ENCODE data around the gene CCDC142.
A peak's percentile ranks its signal among the peaks of the same experiment; 100 is the strongest.

The CCDC142 gene

DNA sequence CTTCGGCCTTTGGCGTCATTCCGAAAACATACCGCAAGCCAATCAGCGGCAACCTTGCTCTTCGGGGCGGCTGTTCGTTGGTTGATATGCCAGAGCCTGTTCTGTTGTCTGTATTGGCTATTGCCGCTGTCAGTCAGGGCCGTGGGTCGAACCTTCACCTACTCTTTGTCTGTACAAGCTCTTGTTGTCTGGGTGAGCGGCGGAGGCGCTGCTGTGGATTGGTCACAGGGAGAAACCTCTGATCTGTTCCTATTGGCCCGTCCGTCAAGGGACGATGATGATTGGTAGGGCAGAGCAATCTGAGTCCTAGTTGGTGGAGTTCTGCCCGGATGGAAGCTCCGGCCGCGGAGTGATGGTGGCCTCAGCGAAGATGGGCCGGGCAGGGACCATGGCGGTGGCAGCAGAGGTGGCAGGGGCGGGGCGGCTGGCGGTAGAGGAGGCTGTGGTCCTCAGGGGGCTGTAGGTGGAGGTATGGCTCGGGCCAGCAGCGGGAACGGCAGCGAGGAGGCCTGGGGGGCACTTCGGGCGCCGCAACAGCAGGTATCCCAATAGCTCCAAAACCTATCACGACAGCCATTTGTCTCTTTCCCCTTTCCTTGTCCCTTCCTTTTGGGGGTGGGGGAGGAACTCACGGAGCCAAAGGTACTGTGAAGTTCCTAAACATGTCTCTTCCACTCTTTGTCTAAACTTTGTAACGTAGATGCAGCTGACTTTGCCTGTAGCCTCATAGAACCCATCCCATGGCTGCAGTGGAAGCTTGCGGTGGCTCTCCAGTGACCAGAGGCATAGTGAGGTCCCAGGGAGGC lies 24.5 kb downstream of the CCDC142 start, which contains the start of gene WBP1:
Gene WBP1, plus strand, starts transcription at position 307 of the 806 bp plus-strand sequence. Its CDS starts 165 bp downstream, at position 472.
- Histone ChIP-seq H3K36me3 (ENCODE audit: low read depth) (peaks cover 24% of the 10 kb centered on the region), H3K4me1 (ENCODE audit: insufficient read depth, poor library complexity, severe bottlenecking) (peaks cover 12% of the 10 kb centered on the region), H3K9me3 (ENCODE audit: severe bottlenecking) (no peaks in the 10 kb centered on the region), H3K27ac (ENCODE audit: poor library complexity, severe bottlenecking) (peak within 1 kb of the TSS; percentile 85), H3K27me3 (ENCODE audit: insufficient read depth, poor library complexity, severe bottlenecking) (no peaks in the 10 kb centered on the region), H3K4me3 (ENCODE audit: severe bottlenecking) (peak within 1 kb of the TSS; percentile 60)
- peak; percentile 100 for DNase-seq (ENCODE audit: low spot score)
- ATAC-seq (ENCODE audit: low read depth) = peak; percentile 89
- TF ChIP-seq CTCF (IDR thresholded peaks at IDR 0.05; ENCODE audit: poor library complexity, severe bottlenecking) = no peak

- no peak for TF ChIP-seq CTCF (IDR thresholded peaks at IDR 0.05; ENCODE audit: poor library complexity, severe bottlenecking)
- Histone ChIP-seq H3K36me3 (ENCODE audit: low read depth) (peaks cover 17% of the 10 kb centered on the region), H3K9me3 (ENCODE audit: severe bottlenecking) (no peaks in the 10 kb centered on the region), H3K4me3 (ENCODE audit: severe bottlenecking) (peak overlapping the region; percentile 60), H3K27ac (ENCODE audit: poor library complexity, severe bottlenecking) (peak overlapping the region; percentile 85), H3K27me3 (ENCODE audit: insufficient read depth, poor library complexity, severe bottlenecking) (no peaks in the 10 kb centered on the region), H3K4me1 (ENCODE audit: insufficient read depth, poor library complexity, severe bottlenecking) (peaks cover 12% of the 10 kb centered on the region)
- ATAC-seq (ENCODE audit: low read depth) (peak; percentile 27), DNase-seq (ENCODE audit: low spot score) (peak; percentile 79)
These were observed 25.2 kb downstream of the CCDC142 start for GRCh38 chr2:74457549-74458131.

- H3K9me3 ChIP-seq (ENCODE audit: severe bottlenecking) = no peaks in the 10 kb centered on the region
- peaks cover 13% of the 10 kb centered on the region for H3K36me3 ChIP-seq (ENCODE audit: low read depth)
- H3K4me1 ChIP-seq (ENCODE audit: insufficient read depth, poor library complexity, severe bottlenecking) = peaks cover 12% of the 10 kb centered on the region
- no peak for TF ChIP-seq CTCF (IDR thresholded peaks at IDR 0.05; ENCODE audit: poor library complexity, severe bottlenecking)
- no peak; the same call in 2 of the 3 replicates for ATAC-seq (ENCODE audit: low read depth)
- no peaks in the 10 kb centered on the region for H3K27me3 ChIP-seq (ENCODE audit: insufficient read depth, poor library complexity, severe bottlenecking)
- no peak for DNase-seq (ENCODE audit: low spot score)
- peak overlapping the region; percentile 85 for H3K27ac ChIP-seq (ENCODE audit: poor library complexity, severe bottlenecking)
- peak overlapping the region; percentile 60 for H3K4me3 ChIP-seq (ENCODE audit: severe bottlenecking)
These were observed 25.7 kb downstream of the CCDC142 start for GRCh38 chr2:74457129-74457548.

DNA sequence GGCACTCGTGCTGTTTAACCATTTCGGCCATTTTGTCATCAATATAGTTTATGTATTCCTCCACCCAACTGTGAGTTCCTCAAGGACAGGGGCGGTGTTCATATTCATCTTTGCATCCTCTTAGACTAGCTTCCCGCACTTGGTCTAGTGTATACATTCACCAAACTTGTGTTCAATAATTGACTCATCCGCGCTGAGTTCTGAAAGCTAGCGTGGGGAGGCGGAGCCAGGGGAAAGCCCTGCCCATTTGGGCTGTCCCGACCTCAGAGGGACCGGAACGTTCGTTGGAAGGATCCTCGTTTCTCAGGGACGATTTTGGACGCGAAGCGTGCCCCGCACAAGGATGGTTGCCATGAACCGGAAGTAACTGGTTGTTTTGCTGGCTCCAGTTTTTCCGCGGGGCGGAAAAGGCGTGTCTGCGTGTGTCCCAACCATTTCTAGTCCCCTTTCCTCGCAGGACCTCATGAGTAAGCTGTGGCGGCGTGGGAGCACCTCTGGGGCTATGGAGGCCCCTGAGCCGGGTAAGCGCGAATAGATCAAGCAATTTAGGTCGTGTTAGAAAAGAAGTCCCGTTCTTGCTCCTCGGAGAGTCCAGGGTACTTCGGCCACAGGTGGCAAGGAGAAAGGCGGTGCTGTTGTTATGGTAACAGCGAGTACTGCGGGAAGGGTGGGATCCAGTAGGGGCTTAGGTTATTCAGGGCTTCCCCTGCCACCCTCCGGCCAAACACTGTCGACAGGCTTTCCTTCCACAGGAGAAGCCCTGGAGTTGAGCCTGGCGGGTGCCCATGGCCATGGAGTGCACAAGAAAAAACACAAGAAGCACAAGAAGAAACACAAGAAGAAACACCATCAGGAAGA lies 27.9 kb downstream of the CCDC142 start, which contains the start of gene INO80B:
Gene INO80B, plus strand, starts transcription at position 434 of the 858 bp plus-strand sequence. Its CDS starts 30 bp downstream, at position 464.
- Histone ChIP-seq H3K9me3 (ENCODE audit: severe bottlenecking) (no peaks in the 10 kb centered on the region), H3K4me1 (ENCODE audit: insufficient read depth, poor library complexity, severe bottlenecking) (peaks cover 12% of the 10 kb centered on the region), H3K36me3 (ENCODE audit: low read depth) (peaks cover 6% of the 10 kb centered on the region; the same call in 1 of the 2 replicates), H3K27me3 (ENCODE audit: insufficient read depth, poor library complexity, severe bottlenecking) (no peaks in the 10 kb centered on the region), H3K4me3 (ENCODE audit: severe bottlenecking) (peak within 1 kb of the TSS; percentile 52), H3K27ac (ENCODE audit: poor library complexity, severe bottlenecking) (no peak within 1 kb of the TSS)
- peak; percentile 11 for TF ChIP-seq CTCF (IDR thresholded peaks at IDR 0.05; ENCODE audit: poor library complexity, severe bottlenecking)
- ATAC-seq (ENCODE audit: low read depth) (peak; percentile 37), DNase-seq (ENCODE audit: low spot score) (peak; percentile 88)
